ENCODE results near the gene SDF2L1.
"Not testable (repeated sequence)": the region's sequence is repeated elsewhere in the genome, so short reads cannot be mapped to it uniquely, and the experiment has no call there.

Gene SDF2L1

GRCh38 chr22:21665047-21665851 is 23.1 kb downstream of the SDF2L1 start:
- DNase-seq: no peak

- no peak for DNase-seq
Measured at GRCh38 chr22:21666786-21667185, 24.7 kb downstream of the SDF2L1 start.

- DNase-seq: no peak
Measured at GRCh38 chr22:21669026-21669425, 26.9 kb downstream of the SDF2L1 start.

- DNase-seq: no peak
Measured at GRCh38 chr22:21672107-21672629, 30.1 kb downstream of the SDF2L1 start.

GRCh38 chr22:21673534-21674321 is 31.6 kb downstream of the SDF2L1 start:
- no peak for DNase-seq

- no peak for DNase-seq
Measured at GRCh38 chr22:21674638-21675245, 32.6 kb downstream of the SDF2L1 start.

- DNase-seq: no peak
Measured at GRCh38 chr22:21677606-21678443, 35.7 kb downstream of the SDF2L1 start.

GRCh38 chr22:21678842-21679241 is 36.7 kb downstream of the SDF2L1 start:
- not testable (repeated sequence) for DNase-seq

GRCh38 chr22:21679383-21679782 is 37.3 kb downstream of the SDF2L1 start:
- no peak for DNase-seq

GRCh38 chr22:21680830-21681565 is 38.9 kb downstream of the SDF2L1 start:
- no peak for DNase-seq

GRCh38 chr22:21681566-21682370 is 39.7 kb downstream of the SDF2L1 start:
- no peak for DNase-seq

GRCh38 chr22:21682385-21683175 is 40.5 kb downstream of the SDF2L1 start:
- DNase-seq: no peak

- DNase-seq: no peak
Measured at GRCh38 chr22:21683401-21683811, 41.3 kb downstream of the SDF2L1 start.

- DNase-seq: no peak
Measured at GRCh38 chr22:21684492-21685163, 42.5 kb downstream of the SDF2L1 start.

GRCh38 chr22:21685164-21685513 is 43.0 kb downstream of the SDF2L1 start:
- no peak for DNase-seq

- no peak for DNase-seq
Measured at GRCh38 chr22:21686193-21686608, 44.1 kb downstream of the SDF2L1 start.

GRCh38 chr22:21686634-21687393 is 44.7 kb downstream of the SDF2L1 start:
- DNase-seq: no peak

- no peak for DNase-seq
Measured at GRCh38 chr22:21687685-21688259, 45.7 kb downstream of the SDF2L1 start.
